Sciatic nerve (tissue), 2 donors: ENCODE measurements around the gene CHST12. TPM values are rescaled to one million over a fixed set of nuclear protein-coding genes. Genes with fewer than 3 reads are reported as not detected.
A peak's percentile ranks its signal among the peaks of the same experiment; 100 is the strongest.

Experiments
- ATAC-seq: fragments of 200-7000 bp; cut with Tn5 transposase; one replicate; pipeline ENCODE4 v1.9.1; 2020; ENCODE audit warnings: mild to moderate bottlenecking, moderate library complexity
- DNase-seq: peaks from one replicate; pipeline ENCODE4 v3.0.0-alpha.2; 2020; ENCODE audit warnings: low spot score
- intact Hi-C: fragments of 100-400 bp; cut with DNase I; formaldehyde crosslinking; loops from one replicate; pipeline ENCODE4 v1.14.2; 2022
- total RNA-seq: library from RNA; stranded (reverse); fragmentation: NEBNext Ultra II Directional; extraction: Animal tissue kit (Norgen Biotek cat#: 25700); gene quantifications from one replicate; pipeline ENCODE4 v1.2.1, GENCODE V29; 2021
- donor health status: DM: no; HTN: no; CAD: no.
- donor health status: DM: no; HTN: no; CAD: no.

The CHST12 gene
- total RNA-seq, 1 donor from 2014 or later = 30.7 TPM

DNA sequence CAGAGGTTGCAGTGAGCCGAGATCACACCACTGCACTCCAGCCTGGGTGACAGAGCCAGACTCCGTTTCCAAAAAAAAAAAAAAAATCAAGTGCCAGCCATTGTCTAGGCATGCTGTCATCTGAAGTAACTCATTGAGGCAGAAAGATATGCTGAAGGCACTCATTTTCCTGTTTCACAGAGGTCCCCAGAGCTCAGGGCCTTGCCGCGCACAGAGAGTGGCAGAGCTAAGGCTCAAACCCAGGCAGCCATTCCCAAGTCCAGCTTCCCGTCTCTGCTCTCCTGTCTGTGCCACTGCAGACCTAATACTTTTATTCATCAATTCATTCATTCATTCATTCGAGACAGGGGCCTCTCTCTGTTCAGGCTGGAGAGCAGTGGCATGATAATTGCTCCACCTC is 69.3 kb downstream of the CHST12 start:
- no peak for DNase-seq
- no peak for ATAC-seq
- intact Hi-C loops = no loop called here

DNA sequence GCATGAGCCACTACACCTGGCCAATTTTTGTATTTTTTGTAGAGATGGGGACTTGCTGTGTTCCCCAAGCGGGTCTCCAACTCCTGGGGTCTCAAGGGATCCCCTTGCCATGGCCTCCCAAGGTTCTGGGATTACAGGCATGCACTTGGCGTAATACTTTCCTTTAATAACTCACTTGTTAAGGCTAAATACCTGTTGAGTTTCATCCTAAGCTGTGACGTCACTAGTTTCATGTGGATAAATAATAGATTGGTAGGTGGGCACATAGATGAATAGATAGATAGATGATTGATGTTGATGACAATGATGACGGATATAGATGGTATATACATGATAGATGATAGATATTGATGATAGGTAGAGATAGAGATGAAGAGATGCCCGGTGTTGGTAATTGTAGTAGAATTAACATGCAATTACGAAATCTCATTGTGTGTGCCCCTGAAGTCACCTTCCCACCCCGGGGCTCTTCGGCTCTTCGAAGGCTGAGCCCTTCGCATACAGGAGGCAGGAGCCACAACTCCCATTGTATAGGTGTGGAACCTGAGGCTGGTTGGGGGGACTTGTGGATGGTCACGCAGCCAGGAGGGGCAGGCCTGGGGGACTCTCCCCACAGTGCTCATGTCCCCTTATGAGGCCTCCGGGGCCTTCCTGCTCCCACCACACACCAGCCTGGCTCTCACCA is 70.2 kb downstream of the CHST12 start:
- ATAC-seq (no peak), DNase-seq (no peak)
- intact Hi-C loops = no loop called here

DNA sequence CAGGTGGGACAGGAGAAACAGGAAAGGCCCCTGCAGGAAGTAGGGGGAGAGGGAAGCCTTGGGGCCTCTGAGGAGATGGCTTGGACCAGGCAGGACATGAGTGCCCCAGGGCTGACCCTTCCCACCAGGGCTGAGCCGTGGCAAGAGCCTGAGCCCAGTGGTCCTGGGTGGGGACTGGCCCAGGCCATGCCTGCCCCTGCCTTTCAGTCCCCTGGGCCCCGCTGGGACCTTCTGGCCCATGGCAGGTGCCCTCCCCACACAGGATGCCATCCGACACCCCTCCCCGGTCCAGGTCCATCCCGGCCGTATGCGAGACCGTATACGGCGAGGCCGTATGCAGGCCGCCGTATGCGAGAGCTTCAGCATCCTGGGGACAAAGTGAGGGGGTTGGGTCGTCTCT is 70.8 kb downstream of the CHST12 start:
- no peak for DNase-seq
- intact Hi-C loops = no loop called here
- ATAC-seq = no peak

DNA sequence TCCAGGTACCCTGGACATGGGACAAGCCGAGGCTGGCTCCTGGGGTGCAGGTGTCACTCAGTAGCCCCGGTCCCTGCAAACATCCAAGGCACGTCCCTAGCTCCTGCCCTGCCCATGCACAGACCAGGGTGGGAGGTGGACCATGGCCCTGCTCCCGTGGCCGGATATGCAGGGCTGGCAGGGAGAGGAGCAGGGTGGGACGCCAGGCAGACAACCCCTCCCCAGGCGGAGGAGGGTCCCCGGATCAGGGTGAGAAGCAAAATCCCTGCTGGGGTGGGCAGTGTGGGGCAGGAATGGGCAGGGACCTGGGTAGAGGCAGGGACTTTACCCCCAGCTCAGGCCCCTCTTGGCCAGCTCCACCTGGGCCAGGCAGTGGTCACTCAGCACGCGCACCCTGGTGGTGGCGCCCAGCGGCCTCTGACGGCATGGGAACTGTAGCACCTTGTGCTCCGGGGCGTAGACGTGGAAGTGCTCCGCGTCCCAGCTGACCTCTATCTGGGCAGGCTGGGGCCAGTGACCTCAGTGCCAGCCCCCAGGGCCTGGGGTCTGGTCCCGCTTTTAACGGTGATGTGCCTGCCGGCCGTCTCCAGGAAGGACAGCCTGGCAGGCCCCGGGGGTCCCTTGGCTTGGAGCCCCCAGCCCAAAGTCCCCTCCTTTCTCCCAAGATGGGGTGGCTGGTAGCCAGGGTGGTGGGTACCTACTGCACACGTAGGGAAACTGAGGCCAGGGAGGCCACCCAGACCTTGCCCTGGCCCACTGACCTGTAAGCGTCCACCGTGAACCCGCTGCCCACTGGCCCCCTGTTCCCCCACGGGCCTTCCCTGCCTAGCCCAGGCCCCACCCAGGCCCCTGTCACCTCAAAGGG is 71.6 kb downstream of the CHST12 start:
- ATAC-seq = no peak
- intact Hi-C loops = no loop called here
- peak; percentile 55 for DNase-seq

DNA sequence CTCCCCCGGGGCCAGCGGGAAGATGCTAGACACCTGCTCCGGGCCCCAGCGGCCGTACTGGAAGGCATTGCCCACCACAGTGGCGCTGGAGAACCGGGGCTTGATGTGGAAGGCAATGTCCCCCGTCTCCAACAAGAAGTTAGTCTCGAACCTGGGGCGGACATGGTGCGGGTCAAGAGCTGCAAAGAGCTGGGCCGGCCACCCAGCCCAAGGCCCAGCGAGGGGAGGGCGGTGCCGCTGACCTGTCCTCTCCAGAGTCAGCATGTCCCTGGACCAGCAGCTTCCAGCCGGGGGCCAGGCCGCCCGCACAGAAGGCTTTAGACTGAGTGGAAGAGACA is 72.2 kb downstream of the CHST12 start:
- peak; percentile 57 for DNase-seq
- intact Hi-C loops = no loop called here
- ATAC-seq = no peak

DNA sequence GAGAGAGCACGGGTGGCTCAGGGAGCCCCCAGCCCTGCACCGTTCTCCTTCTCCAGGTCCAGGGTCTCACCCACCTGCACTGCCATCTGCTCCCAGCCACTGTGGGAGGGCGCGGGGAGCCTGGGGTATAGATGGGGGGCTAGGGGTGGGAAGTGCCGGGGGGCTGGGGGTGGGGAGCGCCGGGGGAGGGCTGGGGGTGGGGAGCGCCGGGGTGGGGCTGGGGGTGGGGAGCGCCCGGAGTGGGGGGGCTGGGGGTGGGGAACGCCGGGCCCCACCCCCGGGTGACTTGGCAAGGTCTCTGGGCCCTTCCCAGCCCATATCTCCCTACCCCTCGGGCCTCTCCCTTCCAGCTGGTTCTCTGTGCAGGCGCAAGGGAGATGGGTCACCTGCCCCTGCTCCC is 72.9 kb downstream of the CHST12 start, which contains the start of gene GRIFIN:
Gene GRIFIN (minus strand): TSS at position 101 of the 400 bp plus-strand sequence. CDS start 15 bp downstream, at position 86.
- intact Hi-C loops = no loop called here
- no peak for DNase-seq
- ATAC-seq = no peak

DNA sequence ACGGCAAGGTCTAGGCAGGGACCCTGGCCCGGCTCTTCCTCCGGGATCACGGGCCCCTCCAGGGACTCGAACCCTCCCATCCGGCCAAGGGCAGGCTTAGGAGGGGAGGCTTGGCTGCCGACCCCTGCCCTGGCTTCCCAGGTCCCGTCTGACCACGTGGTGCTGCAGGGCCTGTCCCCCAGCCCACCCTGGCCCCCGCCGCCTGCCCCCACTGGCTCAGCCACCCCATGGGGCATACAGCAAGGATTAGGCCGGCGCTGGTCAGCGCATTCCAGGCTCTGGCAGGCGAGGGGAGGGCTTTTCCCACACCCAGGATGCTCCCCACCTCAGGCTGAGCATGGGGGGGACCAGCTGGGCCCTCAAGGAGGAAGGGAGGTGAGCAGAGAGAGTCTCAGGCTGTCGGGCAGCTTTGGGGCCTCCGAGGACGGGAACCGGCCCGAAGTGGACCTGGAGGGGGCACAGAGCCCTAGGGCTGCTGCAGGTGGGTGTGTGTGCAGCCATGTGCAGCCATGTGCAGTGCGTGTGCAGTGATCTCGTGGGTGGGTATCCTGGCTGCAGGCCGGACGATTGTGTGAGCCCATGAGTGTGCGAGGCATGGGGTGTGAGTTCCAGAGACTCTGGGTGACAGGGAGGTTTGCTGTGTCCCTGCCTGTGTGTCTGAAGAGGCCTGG is 73.5 kb downstream of the CHST12 start:
- DNase-seq (no peak), ATAC-seq (no peak)
- intact Hi-C loops = no loop called here

DNA sequence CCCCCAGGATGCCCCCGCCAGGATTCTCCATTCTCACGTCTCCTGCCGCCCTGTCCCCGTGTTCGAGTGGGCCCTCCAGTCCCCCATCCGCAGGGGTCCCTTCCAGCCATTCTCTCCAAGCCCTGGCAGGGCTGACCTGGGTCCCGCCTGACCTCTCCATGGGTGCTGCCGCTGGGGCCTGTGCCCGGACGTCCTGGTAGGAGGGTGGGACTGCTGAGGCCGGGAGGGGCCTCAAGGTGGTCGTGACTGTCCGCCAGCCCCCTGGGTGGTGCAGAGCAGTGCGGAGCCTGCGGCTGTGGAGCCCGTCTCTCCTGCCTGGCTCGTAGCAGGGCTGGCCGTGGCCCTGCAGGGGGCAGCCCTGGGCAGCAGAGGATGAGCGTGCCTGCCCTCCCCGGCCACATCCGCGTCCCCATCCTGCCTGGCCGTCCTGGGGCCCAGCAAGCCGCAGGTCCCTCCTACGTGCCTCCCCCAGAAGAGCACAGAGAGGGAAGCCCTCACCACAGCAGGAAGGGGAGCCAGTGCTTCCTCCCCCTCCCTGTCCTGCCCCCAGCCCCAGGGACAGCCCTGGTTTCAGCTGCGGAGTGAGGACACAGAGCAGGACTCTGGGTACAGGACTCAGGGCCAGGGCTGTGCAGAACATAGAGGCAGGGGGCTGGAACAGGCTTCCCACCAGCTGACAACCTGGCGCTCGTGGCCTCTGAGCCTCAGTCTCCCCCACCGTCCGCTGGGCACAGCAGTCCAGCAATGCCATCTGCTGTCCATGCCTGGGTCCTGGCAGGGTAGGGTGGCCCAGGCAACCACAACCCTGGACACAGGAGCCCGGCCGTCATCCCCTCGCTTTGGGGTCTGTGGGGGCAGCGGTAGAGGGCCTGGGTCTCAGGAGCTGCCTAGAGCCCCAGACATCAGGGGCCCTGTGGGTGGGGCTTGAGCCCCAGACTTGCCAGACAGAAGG is 74.3 kb downstream of the CHST12 start:
- ATAC-seq (peak; percentile 85), DNase-seq (peak; percentile 78)
- intact Hi-C loops = no loop called here

DNA sequence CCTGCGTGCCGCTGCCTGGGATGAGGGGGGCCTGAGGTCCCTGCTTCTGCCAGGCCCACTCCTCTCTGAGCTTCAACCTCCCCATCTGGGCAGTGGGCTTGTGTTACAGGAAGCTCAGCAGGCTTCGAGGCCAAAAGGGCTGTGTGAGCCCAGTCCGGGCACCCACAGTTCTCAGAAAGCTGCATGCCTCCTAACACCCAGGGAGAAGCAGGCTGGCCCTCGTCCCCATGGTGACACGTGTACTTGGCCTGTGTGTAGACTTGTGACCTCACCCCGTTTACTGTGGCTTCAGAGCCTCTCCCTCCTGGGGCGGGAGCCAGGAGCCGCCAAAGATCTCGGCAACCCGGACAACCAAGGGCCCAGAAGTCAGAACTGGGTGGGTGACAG is 75.0 kb downstream of the CHST12 start:
- ATAC-seq = peak; percentile 85
- peak; percentile 77 for DNase-seq
- intact Hi-C loops = no loop called here

DNA sequence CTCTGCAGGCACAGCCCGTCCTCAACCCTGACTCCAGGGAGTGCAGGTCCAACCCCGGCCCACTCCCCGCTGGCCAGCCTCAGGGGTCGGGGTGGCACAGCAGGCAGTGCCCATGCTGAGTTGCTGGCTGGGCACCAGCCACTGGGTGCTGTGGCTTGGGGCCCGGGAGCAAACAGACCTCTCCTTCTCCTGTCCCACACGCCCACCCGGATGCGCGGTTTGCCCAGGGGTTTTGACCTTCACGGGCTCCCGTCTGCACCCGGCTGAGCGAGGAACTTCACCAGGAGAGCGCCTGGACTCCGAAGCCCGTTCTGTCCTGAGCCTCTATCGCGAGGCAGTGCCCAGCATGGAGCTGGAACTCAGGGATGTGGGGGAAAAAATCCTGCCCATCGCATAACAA is 75.4 kb downstream of the CHST12 start:
- ATAC-seq (no peak), DNase-seq (no peak)
- intact Hi-C loops = no loop called here

DNA sequence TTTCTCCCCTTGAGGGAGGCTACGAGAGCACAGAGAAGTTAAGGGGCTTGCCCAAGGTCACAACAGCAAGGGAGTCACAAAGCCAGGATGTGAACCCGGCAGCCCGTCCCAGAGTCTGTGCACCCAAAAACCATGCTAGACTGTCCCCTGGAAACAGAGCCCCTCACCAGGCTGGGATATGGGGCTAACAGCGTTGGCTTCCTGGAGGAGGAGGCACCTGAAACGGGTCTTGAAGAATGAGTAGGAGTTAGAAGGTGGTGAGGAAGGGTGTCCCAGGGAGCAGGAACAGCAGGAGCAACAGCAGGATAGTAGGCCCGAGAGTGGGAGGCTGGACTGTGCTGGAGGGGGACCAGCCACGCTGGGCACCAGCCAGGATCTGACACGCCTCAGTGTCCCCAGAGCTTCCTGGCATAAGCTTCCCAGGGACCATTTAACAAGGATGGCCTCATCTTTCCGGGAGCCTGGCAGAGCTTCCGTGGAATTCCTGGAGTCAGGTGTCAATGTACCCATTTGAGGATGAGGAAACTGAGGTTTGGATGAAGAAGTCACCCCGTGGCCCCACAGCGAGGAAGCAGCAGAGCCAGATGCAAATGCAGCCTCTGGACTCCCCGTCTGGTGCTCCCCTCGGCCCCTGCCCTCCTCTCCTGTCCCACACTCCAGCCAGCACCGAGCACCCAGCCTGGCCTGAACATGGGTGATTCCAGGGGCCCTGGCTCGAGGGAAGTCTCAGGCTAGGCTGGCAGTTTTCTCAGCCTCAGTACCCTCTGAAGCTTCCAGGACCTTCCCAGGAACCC is 76.1 kb downstream of the CHST12 start:
- no peak for DNase-seq
- intact Hi-C loops = no loop called here
- no peak for ATAC-seq

DNA sequence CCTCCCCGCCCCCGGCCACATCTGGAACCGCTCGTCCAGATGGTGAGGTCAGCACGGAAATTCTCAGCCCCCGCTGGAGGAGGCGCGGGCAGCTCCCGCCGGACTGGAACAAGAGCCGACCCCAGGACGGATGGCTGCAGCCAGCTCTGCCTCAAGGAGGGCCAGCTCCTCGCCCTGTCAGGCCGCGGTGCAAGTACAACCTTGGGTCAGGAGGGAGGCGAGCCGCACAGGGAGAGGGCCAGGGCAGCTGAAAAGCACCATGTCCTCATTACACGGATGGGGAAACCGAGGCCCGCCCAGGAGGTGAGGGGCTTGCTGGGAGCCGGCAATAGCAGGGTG is 76.6 kb downstream of the CHST12 start:
- intact Hi-C loops = no loop called here
- DNase-seq (no peak), ATAC-seq (no peak)

DNA sequence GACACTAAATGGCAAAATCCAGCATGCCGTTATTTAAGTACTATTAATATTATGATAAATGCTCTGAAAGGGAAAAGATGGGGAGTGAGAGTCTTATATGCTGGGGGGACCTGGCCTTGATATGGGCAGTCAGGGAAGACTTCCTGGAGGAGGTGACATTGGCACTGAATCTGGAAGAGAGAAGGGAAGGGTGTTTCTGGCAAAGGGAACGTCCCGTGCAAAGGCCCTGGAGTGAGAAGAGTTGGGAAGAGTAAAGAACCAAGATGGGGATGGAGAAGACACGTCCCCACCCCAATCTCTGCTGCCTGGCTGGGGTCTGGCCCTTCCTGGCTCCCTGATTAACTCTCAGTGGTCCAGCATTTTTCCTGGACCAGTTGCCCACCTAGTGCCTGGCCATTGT is 77.8 kb downstream of the CHST12 start:
- ATAC-seq (no peak), DNase-seq (no peak)
- intact Hi-C loops = no loop called here

DNA sequence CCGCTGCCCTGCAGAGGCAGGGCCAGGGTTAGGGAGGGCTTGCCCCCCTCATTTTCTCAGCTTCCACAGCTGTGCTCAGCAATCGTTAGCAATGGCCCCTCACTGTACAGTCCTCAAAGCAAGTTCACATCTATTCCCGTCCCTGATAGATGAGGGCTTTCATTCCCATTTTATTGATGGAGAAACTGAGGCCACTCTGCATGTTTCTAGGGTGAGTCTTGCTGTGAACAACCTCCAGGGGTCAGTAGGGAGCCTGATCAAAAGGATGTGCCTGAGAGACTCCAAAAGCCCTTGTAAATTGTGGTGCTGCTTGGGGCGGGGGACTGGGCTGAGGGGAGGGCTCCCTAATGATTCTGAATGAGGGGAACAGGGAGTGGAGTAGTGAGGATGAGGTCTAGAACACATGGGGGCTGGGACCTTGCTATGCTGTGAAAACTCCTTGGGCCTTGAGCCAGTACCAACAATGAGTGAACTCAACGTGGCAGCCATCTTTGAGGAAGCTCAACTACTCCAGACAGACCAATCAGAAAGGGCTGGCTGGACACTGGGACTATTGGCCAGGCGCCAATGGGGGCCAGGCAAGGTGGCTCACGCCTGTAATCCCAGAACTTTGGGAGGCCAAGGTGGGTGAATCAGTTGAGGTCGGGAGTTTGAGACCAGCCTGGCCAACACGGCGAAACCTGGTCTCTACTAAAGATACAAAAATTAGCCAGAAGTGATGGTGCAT is 79.5 kb downstream of the CHST12 start:
- no peak for DNase-seq
- no peak for ATAC-seq
- intact Hi-C loops = no loop called here

DNA sequence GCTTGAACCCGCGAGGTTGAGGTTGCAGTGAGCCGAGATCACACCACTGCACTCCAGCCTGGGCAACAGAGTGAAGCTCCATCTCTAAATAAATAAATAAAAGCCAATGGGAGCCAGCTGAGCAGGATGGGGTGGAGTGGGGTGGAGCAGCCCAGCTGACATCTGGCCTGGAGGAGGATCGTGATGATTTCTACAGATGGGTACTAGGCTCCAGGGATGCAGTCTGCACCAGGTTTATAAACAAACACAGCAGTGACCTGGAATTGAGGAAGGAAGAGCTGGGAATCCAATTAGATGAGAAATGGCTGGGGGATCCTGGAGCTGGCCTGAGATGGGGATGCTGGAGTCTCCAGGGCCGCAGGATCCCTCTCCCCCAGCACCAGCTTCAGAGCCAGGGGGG is 80.1 kb downstream of the CHST12 start:
- intact Hi-C loops = no loop called here
- no peak for ATAC-seq
- DNase-seq = no peak

DNA sequence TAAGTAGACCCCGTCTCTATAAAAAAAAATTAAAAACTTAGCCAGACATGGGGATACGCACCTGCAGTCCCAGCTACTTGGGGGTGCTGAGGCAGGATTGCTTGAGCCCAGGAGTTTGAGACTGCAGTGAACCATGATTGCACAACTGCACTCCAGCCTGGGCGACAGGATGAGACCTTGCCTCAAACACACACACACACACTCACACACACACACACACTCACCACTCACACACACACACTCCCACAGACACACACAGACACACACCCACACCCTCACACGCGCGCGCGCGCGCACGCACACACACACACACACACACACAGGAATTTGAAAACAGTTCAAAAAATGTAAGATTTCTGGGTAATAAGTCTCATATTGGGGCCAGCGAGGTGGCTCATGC is 81.5 kb downstream of the CHST12 start:
- no peak for ATAC-seq
- DNase-seq = no peak
- intact Hi-C loops = no loop called here

DNA sequence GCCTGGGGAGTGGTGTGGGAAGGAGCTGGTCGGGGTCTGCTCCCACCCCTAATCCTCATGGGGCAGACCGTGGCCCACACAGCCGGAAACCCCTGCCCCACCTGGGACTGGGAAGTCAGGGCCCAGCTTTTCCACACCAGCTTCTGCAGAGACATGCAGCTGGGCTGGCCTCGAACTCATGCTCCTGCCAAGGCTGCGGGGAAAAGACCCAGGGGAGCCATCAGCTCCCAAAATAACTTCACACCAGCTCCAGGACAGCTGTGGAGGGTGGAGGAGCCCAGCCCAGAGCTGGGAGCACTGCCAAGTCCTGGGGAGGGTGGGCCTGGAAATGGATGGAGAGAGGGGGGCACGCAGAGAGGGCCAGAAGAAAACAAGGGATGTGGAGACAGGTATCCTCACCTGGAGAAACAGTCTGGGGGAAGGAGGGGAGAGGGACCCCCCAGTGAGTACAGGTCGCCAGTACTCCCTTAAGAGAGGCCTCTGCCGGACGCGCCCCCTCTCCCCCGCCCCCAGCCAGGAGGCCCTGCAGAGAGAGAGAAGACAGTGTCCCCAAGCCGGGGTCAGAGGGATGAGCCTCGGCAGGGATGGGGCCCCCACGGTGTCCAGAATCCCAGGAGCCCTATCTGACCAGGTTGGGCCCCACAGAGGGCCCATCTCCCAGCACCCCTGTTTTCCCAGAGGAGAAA is 84.3 kb downstream of the CHST12 start:
- DNase-seq (peak; percentile 68), ATAC-seq (peak; percentile 77)
- intact Hi-C loops = no loop called here
